Measurements from ENCODE around the gene CLEC2L.

CLEC2L gene

GRCh38 chr7:139559364-139560105 lies 36.0 kb downstream of the CLEC2L start:
- no peak for DNase-seq (ENCODE audit: low spot score)
- no peak for TF ChIP-seq CTCF (IDR thresholded peaks at IDR 0.05; ENCODE audit: extremely low read depth, missing control alignments)

GRCh38 chr7:139560199-139560598 lies 36.7 kb downstream of the CLEC2L start:
- TF ChIP-seq CTCF (IDR thresholded peaks at IDR 0.05; ENCODE audit: extremely low read depth, missing control alignments): no peak
- DNase-seq (ENCODE audit: low spot score): no peak

GRCh38 chr7:139560678-139561077 lies 37.2 kb downstream of the CLEC2L start:
- no peak for DNase-seq (ENCODE audit: low spot score)
- TF ChIP-seq CTCF (IDR thresholded peaks at IDR 0.05; ENCODE audit: extremely low read depth, missing control alignments): no peak

GRCh38 chr7:139562491-139562890 lies 39.0 kb downstream of the CLEC2L start:
- DNase-seq (ENCODE audit: low spot score): no peak
- TF ChIP-seq CTCF (IDR thresholded peaks at IDR 0.05; ENCODE audit: extremely low read depth, missing control alignments): no peak

- no peak for DNase-seq (ENCODE audit: low spot score)
- no peak for TF ChIP-seq CTCF (IDR thresholded peaks at IDR 0.05; ENCODE audit: extremely low read depth, missing control alignments)
These were observed 39.6 kb downstream of the CLEC2L start for GRCh38 chr7:139562961-139563565.

- TF ChIP-seq CTCF (IDR thresholded peaks at IDR 0.05; ENCODE audit: extremely low read depth, missing control alignments): no peak
- no peak for DNase-seq (ENCODE audit: low spot score)
These were observed 40.4 kb downstream of the CLEC2L start for GRCh38 chr7:139563856-139564255.

- no peak for TF ChIP-seq CTCF (IDR thresholded peaks at IDR 0.05; ENCODE audit: extremely low read depth, missing control alignments)
- DNase-seq (ENCODE audit: low spot score): no peak
These were observed 42.6 kb downstream of the CLEC2L start for GRCh38 chr7:139566075-139566474.
